Bronchus fibroblast of lung (primary cell): ENCODE results near the gene RPS24. TPM values are rescaled to one million over a fixed set of nuclear protein-coding genes. Genes with fewer than 3 reads are reported as not detected.

Experiments used
- total RNA-seq: library from RNA; depleted of rRNA; stranded (reverse); fragments of >200 nt; gene quantifications from 2 replicates; pipeline ENCODE4 v1.2.3, GENCODE V29; 2015

The RPS24 gene
- total RNA-seq = 2,070 and 2,083 TPM in 2 replicates

DNA sequence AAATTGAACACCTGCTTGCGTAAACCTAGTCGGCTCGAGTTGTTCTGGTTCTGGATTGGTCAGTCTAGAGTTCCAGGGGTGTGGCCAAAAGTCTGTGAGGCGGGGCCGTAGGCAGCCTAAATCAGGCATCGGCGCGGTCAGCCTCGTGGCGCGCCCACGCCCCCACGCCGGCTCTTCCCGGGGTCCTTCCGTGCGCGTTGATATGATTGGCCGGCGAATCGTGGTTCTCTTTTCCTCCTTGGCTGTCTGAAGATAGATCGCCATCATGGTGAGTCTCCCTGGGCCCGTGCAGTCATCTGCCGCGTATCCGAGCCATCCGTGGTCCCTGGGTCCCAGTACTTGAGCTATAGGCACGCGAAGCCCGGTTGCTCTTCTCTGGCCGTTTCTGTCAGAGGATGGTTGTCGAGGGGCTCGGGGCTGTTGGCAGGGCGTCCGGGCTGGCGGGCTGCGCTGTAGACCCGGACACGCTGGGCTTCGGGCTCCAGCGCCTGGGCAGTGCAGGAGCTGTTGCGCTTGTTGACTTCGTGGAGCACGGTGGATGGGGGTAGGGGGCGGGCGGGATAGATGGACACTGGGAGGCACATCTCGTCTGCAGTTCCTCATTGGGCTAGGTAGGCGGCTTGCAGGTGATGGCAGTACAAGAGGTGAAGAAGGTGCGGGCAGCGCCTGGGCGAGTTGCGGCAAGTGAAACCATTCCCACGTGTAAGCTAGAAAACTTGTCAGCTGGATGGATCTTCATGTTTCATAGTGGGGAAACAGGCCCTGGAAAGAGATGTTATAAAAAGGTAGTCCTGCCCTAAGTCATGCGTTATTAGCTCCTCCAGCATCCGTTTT lies at the start of gene RPS24:
TSS of gene RPS24 (plus strand) at position 227 of the 834 bp plus-strand sequence. CDS start at position 266, 39 bp downstream.

DNA sequence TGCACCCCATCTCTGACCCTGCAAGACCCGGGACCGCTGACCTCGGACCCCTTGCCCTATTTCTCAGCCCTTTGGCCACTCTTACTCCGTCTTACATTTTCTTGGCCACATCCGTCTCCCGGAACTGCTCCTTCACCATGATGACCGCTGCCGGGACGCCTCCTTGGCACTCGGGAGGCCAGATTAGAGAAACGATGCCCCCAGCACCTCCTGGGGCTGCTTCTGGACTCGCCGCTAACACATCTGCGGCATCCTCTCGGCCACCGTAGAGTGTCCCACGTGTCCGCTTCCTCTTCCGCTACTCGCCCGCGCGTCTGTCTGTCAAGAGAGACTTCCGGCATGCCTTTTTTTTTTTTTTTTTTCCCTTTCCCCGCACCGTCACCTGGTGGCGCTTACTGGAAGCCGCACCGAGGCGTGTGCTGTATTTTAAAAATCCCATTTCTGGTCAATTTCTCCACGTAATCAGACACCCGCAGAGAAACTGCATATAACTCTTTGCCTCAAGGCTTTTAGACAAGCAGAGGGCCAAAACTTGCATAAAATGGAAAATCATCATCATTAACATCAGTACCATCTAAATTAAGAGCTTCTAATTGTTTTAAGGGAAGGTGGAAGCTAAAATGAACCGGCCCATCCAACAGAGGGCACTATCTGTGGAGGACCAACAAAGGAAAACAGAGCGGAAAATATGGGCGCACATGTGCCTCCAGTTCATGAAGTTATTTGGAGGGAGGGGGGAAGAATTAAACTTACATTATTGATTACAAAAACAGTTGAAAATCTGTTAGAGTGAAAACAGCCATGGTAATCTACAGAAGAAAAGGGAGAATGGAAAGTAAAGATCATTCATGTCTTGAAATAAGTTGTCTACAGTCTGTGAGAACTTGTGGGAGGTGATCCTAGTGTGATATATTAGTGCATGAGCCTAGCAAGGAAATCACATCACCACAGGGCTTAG lies 4.1 kb upstream of the RPS24 start, which contains the start of gene POLR3A:
TSS of gene POLR3A (minus strand) at position 247 of the 958 bp plus-strand sequence. CDS start at position 139, 108 bp downstream.

Other genes starting within 250 kb of the RPS24 start
- 21.9 and 22.6 TPM in 2 replicates for gene DLG5, start 107.1 kb upstream of the RPS24 start, total RNA-seq
- 15.8 and 16.5 TPM in 2 replicates for gene POLR3A, start 4.3 kb upstream of the RPS24 start, total RNA-seq